Heart left ventricle (tissue), 13 donors: ENCODE data around the gene TTC3.

Source experiments
- POLR2A ChIP-seq, 2 donors: fragments of 450-650 bp; IDR thresholded peaks; one replicate each; pipeline ENCODE4 v1.6.1; 2017; ENCODE audit warnings: antibody characterized with exemption in 2 of 2, mild to moderate bottlenecking in 2 of 2, moderate library complexity in 2 of 2
- TF ChIP-seq, protein P1 (sequence below), 12 donors: fragments of 200-600 bp; sonication (generic) in 4 of 12; IDR thresholded peaks; one replicate each; pipeline versions ENCODE4 v1.5.0 to v1.8.0; 2018 to 2022; ENCODE audit warnings: antibody characterized with exemption in 12 of 12, mild to moderate bottlenecking in 5 of 12
- donor health status: ischemic (EF 13 %, LVEDD 7.1; RV severe dilation, severe dysfunction).
- donor health status: DM: no; HTN: yes; CAD: no.
- donor health status: DM: no; HTN: no; CAD: no.
- donor health status: ischemic (EF 25% LVEDD 6.9; RV normal size, moderate dysfunction).
- donor health status: ischemic (EF 25% LVEDD 5.7; RV mildly dilated, moderate dysfunction).
- donor health status: ischemic (EF 35%, LVEDD 5.7; RV mildly dilated, moderate dysfunction).
- donor health status: nonischemic (EF 11% LVEDD 7.7; RV severe dilation, severe dysfunction).
- donor health status: DM: yes; HTN: yes; CAD: no.
- donor health status: PGD.
- donor health status: ischemic (EF 29% LVEDD 5.4; RV normal size, mild dysfunction).
- donor health status: nonischemic (EF 23%, LVEDD 6.1; RV moderate dilation, normal function).

DNA sequence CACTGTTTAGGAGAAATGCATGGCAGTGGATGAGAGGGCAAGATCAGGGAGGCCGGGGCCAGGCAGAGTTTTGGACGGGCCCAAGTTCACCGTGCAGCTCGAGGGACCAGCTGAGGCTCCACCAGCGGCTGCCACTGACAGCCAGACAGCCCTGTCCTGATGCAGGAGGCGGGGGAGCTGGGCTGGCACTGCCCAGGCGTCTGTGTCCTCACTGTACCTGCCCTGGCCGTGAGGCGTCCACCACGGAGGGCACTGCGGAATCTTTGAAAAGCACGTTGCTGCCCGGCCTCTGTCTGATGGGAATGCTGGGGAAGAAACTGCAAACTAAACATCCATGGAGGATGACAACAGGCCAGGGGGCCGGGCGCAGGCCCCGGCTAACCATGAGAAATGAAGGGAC lies 158.6 kb downstream of the TTC3 start:
- TF ChIP-seq, protein P1, sequence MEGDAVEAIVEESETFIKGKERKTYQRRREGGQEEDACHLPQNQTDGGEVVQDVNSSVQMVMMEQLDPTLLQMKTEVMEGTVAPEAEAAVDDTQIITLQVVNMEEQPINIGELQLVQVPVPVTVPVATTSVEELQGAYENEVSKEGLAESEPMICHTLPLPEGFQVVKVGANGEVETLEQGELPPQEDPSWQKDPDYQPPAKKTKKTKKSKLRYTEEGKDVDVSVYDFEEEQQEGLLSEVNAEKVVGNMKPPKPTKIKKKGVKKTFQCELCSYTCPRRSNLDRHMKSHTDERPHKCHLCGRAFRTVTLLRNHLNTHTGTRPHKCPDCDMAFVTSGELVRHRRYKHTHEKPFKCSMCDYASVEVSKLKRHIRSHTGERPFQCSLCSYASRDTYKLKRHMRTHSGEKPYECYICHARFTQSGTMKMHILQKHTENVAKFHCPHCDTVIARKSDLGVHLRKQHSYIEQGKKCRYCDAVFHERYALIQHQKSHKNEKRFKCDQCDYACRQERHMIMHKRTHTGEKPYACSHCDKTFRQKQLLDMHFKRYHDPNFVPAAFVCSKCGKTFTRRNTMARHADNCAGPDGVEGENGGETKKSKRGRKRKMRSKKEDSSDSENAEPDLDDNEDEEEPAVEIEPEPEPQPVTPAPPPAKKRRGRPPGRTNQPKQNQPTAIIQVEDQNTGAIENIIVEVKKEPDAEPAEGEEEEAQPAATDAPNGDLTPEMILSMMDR (IDR thresholded peaks at IDR 0.05) = no peak
- no peak for TF ChIP-seq POLR2A (IDR thresholded peaks at IDR 0.05)
